OCI-LY3 (cell line): ENCODE results near the gene RAB26.

Experiments used
- H2AFZ ChIP-seq: fragments of 200-600, 300-600 bp; shearing (Covaris generic); 2 replicates; pipeline ENCODE4 v1.6.0; 2014; ENCODE audit warnings: antibody characterized with exemption, low read depth, low read length
- H3K27ac ChIP-seq: fragments of 200-600, 300-600 bp; sonication (generic); 2 replicates; pipeline ENCODE4 v1.5.1; 2014; ENCODE audit warnings: mild to moderate bottlenecking, low read length, moderate library complexity, mixed read lengths
- H3K27me3 ChIP-seq: fragments of 200-600, 300-600 bp; sonication (generic); 2 replicates; pipeline ENCODE4 v1.6.1; 2014; ENCODE audit warnings: low read depth, low read length, mixed read lengths
- H3K36me3 ChIP-seq: fragments of 200-600, 300-600 bp; sonication (generic); replicated peaks from 2 replicates; pipeline ENCODE3; 2014; ENCODE audit warnings: low read depth, low read length, mixed read lengths
- H3K4me1 ChIP-seq: fragments of 300-600, 200-600 bp; sonication (generic); 2 replicates; pipeline ENCODE4 v1.6.1; 2014; ENCODE audit warnings: low read length, mixed read lengths
- H3K4me2 ChIP-seq: fragments of 200-600, 300-600 bp; sonication (generic); 2 replicates; pipeline ENCODE4 v1.6.1; 2014; ENCODE audit warnings: low read length, mixed read lengths
- H3K4me3 ChIP-seq: fragments of 300-600, 200-600 bp; sonication (generic); 2 replicates; pipeline ENCODE4 v1.5.1; 2014; ENCODE audit warnings: antibody characterized with exemption, mild to moderate bottlenecking, low read length, moderate library complexity
- H3K79me2 ChIP-seq: fragments of 300-600, 200-600 bp; shearing (Covaris generic); 2 replicates; pipeline ENCODE4 v1.6.1; 2014; ENCODE audit warnings: mild to moderate bottlenecking, low read length, mixed read lengths
- H3K9ac ChIP-seq: fragments of 300-600, 200-600 bp; shearing (Covaris generic); 2 replicates; pipeline ENCODE4 v1.6.0; 2014; ENCODE audit warnings: mild to moderate bottlenecking, low read length, moderate library complexity
- H3K9me3 ChIP-seq: fragments of 200-600, 300-600 bp; shearing (Covaris generic); 2 replicates; pipeline ENCODE4 v1.6.1; 2014; ENCODE audit warnings: low read length, mixed read lengths; ENCODE audit not compliant: insufficient read depth
- H4K20me1 ChIP-seq: fragments of 200-600, 300-600 bp; sonication (generic); 2 replicates; pipeline ENCODE4 v1.6.1; 2016; ENCODE audit warnings: low read length, mixed read lengths; ENCODE audit not compliant: insufficient read depth
- CTCF ChIP-seq: fragments of 200-600, 300-600 bp; sonication (generic); IDR thresholded peaks from 2 replicates; pipeline ENCODE4 v1.5.1; 2014; ENCODE audit warnings: antibody characterized with exemption, low read length, low read depth
- EZH2phosphoT487 ChIP-seq: fragments of 200-600 bp; shearing (Covaris generic); IDR thresholded peaks from 2 replicates; pipeline ENCODE4 v1.6.1; 2018; ENCODE audit warnings: antibody characterized with exemption, mixed run types, low read depth

Gene RAB26

GRCh38 chr16:2157480-2158261 lies 9.2 kb downstream of the RAB26 start:
- H2AFZ ChIP-seq: no peak overlapping the region
- peaks cover 37% of the 10 kb centered on the region for H3K36me3 ChIP-seq
- H4K20me1 ChIP-seq: peaks cover 41% of the 10 kb centered on the region
- no peak overlapping the region for H3K9ac ChIP-seq
- H3K79me2 ChIP-seq: peaks cover 91% of the 10 kb centered on the region
- H3K4me1 ChIP-seq: peaks cover 42% of the 10 kb centered on the region
- no peak overlapping the region for H3K4me3 ChIP-seq
- H3K9me3 ChIP-seq: no peaks in the 10 kb centered on the region
- no peak overlapping the region for H3K27ac ChIP-seq
- TF ChIP-seq CTCF (no peak), EZH2phosphoT487 (no peak)
- H3K27me3 ChIP-seq: no peaks in the 10 kb centered on the region
- H3K4me2 ChIP-seq: no peak overlapping the region

DNA sequence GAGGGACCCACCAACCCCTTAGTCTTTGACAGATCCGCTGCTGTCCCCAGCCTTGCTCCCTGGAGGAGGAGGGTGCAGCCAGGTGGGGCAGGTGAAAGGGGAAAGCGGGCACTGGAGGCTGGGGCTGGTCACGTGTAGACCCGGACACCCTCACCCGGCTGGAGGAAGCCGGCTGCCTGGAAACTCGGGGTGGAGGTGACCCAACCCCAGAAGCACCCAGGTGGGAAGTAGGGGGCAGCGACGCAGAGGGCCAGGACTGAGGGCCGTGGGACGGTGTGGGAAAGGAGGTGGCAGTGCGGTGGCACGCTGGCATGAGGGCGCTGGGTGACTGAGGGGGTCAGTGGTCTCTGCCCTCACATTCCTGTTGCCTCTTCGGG lies 9.8 kb downstream of the RAB26 start:
- Histone ChIP-seq H3K4me3 (no peak overlapping the region), H3K9me3 (no peaks in the 10 kb centered on the region), H2AFZ (no peak overlapping the region), H3K9ac (no peak overlapping the region), H3K27me3 (no peaks in the 10 kb centered on the region), H3K4me2 (no peak overlapping the region), H3K4me1 (peaks cover 36% of the 10 kb centered on the region), H4K20me1 (peaks cover 36% of the 10 kb centered on the region), H3K79me2 (peaks cover 91% of the 10 kb centered on the region), H3K27ac (no peak overlapping the region), H3K36me3 (peaks cover 33% of the 10 kb centered on the region)
- TF ChIP-seq CTCF (no peak), EZH2phosphoT487 (no peak)

GRCh38 chr16:2159175-2159838 lies 10.9 kb downstream of the RAB26 start:
- H3K79me2 ChIP-seq: peaks cover 91% of the 10 kb centered on the region
- peak overlapping the region; percentile 63 for H3K4me2 ChIP-seq
- peak overlapping the region; percentile 36; the same call in 1 of the 2 replicates for H3K9ac ChIP-seq
- no peak overlapping the region for H2AFZ ChIP-seq
- H3K9me3 ChIP-seq: no peaks in the 10 kb centered on the region
- TF ChIP-seq CTCF (no peak), EZH2phosphoT487 (no peak)
- peaks cover 28% of the 10 kb centered on the region for H4K20me1 ChIP-seq
- peaks cover 30% of the 10 kb centered on the region for H3K36me3 ChIP-seq
- no peaks in the 10 kb centered on the region for H3K27me3 ChIP-seq
- H3K27ac ChIP-seq: no peak overlapping the region
- peak overlapping the region; percentile 45 for H3K4me3 ChIP-seq
- peaks cover 35% of the 10 kb centered on the region for H3K4me1 ChIP-seq

DNA sequence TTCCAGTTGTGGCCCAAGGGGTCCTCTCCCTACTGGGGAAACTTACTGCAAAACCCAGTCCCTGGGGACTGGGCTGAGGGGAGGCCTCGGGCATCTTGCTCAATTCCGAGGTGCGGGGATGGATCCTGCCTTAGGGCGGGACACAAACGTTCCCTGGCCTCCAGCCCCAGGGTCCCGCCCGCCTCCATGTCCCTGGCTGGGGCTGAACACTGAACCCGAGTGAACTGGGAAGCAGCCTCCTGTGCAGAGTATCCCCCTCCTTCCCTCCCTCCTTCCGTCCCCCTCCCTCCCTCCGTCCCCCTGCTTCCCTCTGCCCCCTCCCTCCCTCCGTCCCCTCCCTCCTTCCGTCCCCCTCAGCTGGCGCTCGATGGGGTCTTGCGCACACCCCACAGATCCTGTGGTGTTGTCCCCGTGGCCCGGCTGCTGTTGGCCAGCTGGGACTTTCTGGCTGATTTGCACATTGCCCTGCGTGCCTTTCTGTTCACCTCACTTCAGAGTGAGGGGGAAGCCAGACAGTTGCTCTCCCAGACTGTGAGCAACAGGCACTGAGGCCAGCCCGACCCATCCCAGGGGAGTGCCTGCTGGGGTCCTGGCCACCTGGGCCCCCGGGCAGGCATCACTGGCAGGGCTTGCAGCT lies 12.6 kb downstream of the RAB26 start:
- H3K27ac ChIP-seq: no peak overlapping the region
- no peak overlapping the region for H2AFZ ChIP-seq
- no peaks in the 10 kb centered on the region for H3K9me3 ChIP-seq
- H3K9ac ChIP-seq: no peak overlapping the region
- H3K27me3 ChIP-seq: no peaks in the 10 kb centered on the region
- peaks cover 28% of the 10 kb centered on the region for H4K20me1 ChIP-seq
- no peak overlapping the region for H3K4me3 ChIP-seq
- peaks cover 26% of the 10 kb centered on the region for H3K36me3 ChIP-seq
- TF ChIP-seq CTCF (no peak), EZH2phosphoT487 (no peak)
- H3K79me2 ChIP-seq: peaks cover 81% of the 10 kb centered on the region
- peak overlapping the region; percentile 22; the same call in 1 of the 2 replicates for H3K4me2 ChIP-seq
- peaks cover 35% of the 10 kb centered on the region for H3K4me1 ChIP-seq
